BJ (cell line): Measurements from ENCODE around the gene BUB1B. TPM values are rescaled to one million over a fixed set of nuclear protein-coding genes. Genes with fewer than 3 reads are reported as not detected.

Experiments used
- CTCF ChIA-PET: fragments of 350-600 bp; formaldehyde crosslinking; extraction: SDS; loops from one replicate; lab custom pipeline; 2021; ENCODE audit warnings: antibody characterized with exemption, inconsistent platforms; lab: Yijun Ruan, JAX
- POLR2A ChIA-PET: fragments of 300-600 bp; sonication (Branson Sonifier 250); formaldehyde crosslinking; extraction: SDS; loops from one replicate; lab custom pipeline; 2021; ENCODE audit warnings: antibody characterized with exemption; lab: Charles Lee
- DNase-seq: peaks from one replicate; pipeline ENCODE4 v3.0.0-alpha.2; 2011; ENCODE audit warnings: low read depth
- H3K27me3 ChIP-seq: 2 replicates; pipeline ENCODE4 v1.6.0; 2011; ENCODE audit warnings: low read length; ENCODE audit not compliant: control insufficient read depth, insufficient read depth
- H3K36me3 ChIP-seq: 2 replicates; pipeline ENCODE4 v1.5.1; 2011; ENCODE audit warnings: low read length; ENCODE audit not compliant: control insufficient read depth, insufficient read depth
- H3K4me3 ChIP-seq: 2 replicates; pipeline ENCODE4 v1.5.1; 2011; ENCODE audit warnings: low read depth, mild to moderate bottlenecking, control low read depth, low read length
- CTCF ChIP-seq: IDR thresholded peaks from 2 replicates; pipeline ENCODE4 v1.5.1; 2011; ENCODE audit warnings: low read depth, mild to moderate bottlenecking, control low read depth, inconsistent platforms, low read length, moderate library complexity; ENCODE audit not compliant: insufficient read depth
- polyA plus RNA-seq: library from polyadenylated mRNA; depleted of rRNA; stranded (reverse); fragments of >200 nt; gene quantifications from 2 replicates; pipeline ENCODE4 v1.2.3, GENCODE V29; 2011

The BUB1B gene
- polyA plus RNA-seq, 1 experiment: 12.8 TPM

GRCh38 chr15:40250771-40251483, 90.1 kb downstream of the BUB1B start:
- Histone ChIP-seq H3K4me3 (no peak overlapping the region), H3K27me3 (peaks cover 64% of the 10 kb centered on the region), H3K36me3 (no peaks in the 10 kb centered on the region)
- POLR2A ChIA-PET: no interaction called here
- DNase-seq: no peak
- no peak for TF ChIP-seq CTCF
- CTCF ChIA-PET: interaction anchor here (1.3 to 3.4 kb wide), 2 partner anchors 10 to 23 kb away, joined by 3 to 19 read pairs; no protein-coding TSS in a partner anchor

GRCh38 chr15:40251486-40252140, 90.7 kb downstream of the BUB1B start:
- peaks cover 59% of the 10 kb centered on the region for H3K27me3 ChIP-seq
- ChIA-PET CTCF (interaction anchor here (3.4 kb wide), 1 partner anchor 23 kb away, joined by 19 read pairs; no protein-coding TSS in a partner anchor), POLR2A (no interaction called here)
- H3K36me3 ChIP-seq: no peaks in the 10 kb centered on the region
- no peak for TF ChIP-seq CTCF
- DNase-seq: no peak
- H3K4me3 ChIP-seq: no peak overlapping the region

GRCh38 chr15:40252141-40252437, 91.2 kb downstream of the BUB1B start:
- DNase-seq: no peak
- ChIA-PET POLR2A (no interaction called here), CTCF (no interaction called here)

GRCh38 chr15:40252438-40253166, 91.7 kb downstream of the BUB1B start:
- DNase-seq: no peak
- Histone ChIP-seq H3K36me3 (no peaks in the 10 kb centered on the region), H3K4me3 (peak overlapping the region; percentile 34), H3K27me3 (peaks cover 52% of the 10 kb centered on the region)
- CTCF ChIA-PET: interaction anchor here (1.1 kb wide), 1 partner anchor 17 kb away, joined by 3 read pairs; no protein-coding TSS in a partner anchor
- POLR2A ChIA-PET: no interaction called here
- TF ChIP-seq CTCF: no peak

More at GRCh38 chr15:40252141-40252437, 91.2 kb downstream of the BUB1B start:
- Histone ChIP-seq H3K27me3 (peaks cover 57% of the 10 kb centered on the region), H3K36me3 (no peaks in the 10 kb centered on the region), H3K4me3 (no peak overlapping the region)
- no peak for TF ChIP-seq CTCF
